Thoracic aorta (tissue), 2 donors: ENCODE data around the gene NOBOX. TPM values are rescaled to one million over a fixed set of nuclear protein-coding genes. Genes with fewer than 3 reads are reported as not detected.

Experiments used
- ATAC-seq: fragments of 150-250 bp; one replicate; pipeline ENCODE4 v1.8.0; 2017; ENCODE audit warnings: low read depth; ENCODE audit not compliant: insufficient number of reproducible peaks, low FRiP score
- DNase-seq: peaks from one replicate; pipeline ENCODE4 v3.0.0-alpha.2; 2020; ENCODE audit warnings: low spot score
- H3K27ac ChIP-seq, 2 donors: fragments of 200-600 bp; sonication (generic); 1 replicate in 1 of 2; 2 replicates in 1 of 2; pipeline ENCODE4 v1.5.1; 2016; ENCODE audit warnings: mild to moderate bottlenecking in 2 of 2, moderate library complexity in 2 of 2
- H3K27me3 ChIP-seq: fragments of 200-600 bp; sonication (generic); replicated peaks from 2 replicates; pipeline ENCODE4 v1.6.0; 2016; ENCODE audit warnings: mild to moderate bottlenecking; ENCODE audit not compliant: insufficient read depth
- H3K36me3 ChIP-seq: fragments of 200-600 bp; sonication (generic); one replicate; pipeline ENCODE4 v1.5.1; 2016
- H3K4me1 ChIP-seq, 2 donors: fragments of 200-600 bp; sonication (generic); 1 replicate in 1 of 2; 2 replicates in 1 of 2; pipeline versions ENCODE4 v1.5.1 to v1.6.0; 2016; ENCODE audit warnings: low read depth in 2 of 2, mild to moderate bottlenecking in 1 of 2; ENCODE audit not compliant: control insufficient read depth in 1 of 2
- H3K4me3 ChIP-seq: fragments of 200-600 bp; sonication (generic); 2 replicates; pipeline ENCODE4 v1.5.1; 2016; ENCODE audit warnings: mild to moderate bottlenecking
- H3K9me3 ChIP-seq: fragments of 200-600 bp; sonication (generic); 2 replicates; pipeline ENCODE4 v1.5.1; 2016
- total RNA-seq, 2 donors: library from RNA; depleted of rRNA; stranded (reverse); fragments of >200 nt; gene quantifications; one replicate each; pipeline versions ENCODE4 v1.1.0 to v1.2.3, GENCODE V29; 2016
- TF ChIP-seq, protein P1 (sequence below): fragments of 200-600 bp; sonication (generic); IDR thresholded peaks from one replicate; pipeline ENCODE4 v1.5.1; 2019; ENCODE audit warnings: antibody characterized with exemption

The NOBOX gene
- not detected for total RNA-seq

DNA sequence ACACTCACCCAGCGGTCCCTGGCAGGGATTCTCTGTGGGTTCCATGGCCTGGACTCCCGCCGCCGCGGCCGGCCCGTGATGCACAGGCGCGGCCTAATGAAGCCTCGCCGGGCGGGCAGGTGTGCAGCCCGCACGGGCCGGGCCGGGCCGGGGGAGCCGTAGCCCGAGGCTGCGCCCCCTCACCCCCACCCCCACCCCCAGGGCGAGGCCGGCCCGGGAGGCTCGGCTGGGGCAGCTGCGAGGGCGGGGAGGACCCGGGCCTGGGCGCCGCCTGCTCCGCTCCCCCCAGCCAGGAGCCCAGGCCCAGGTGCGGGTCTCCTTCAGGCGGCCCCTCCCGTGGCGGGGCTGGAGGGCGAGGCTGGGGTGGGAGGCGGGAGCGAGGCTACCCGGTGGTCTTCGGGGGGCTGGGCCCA is at the start of gene NOBOX:
Gene NOBOX (minus strand): TSS at position 45 of the 413 bp plus-strand sequence.
- no peak for DNase-seq
- H3K27ac ChIP-seq = no peak within 1 kb of the TSS
- TF ChIP-seq, protein P1, sequence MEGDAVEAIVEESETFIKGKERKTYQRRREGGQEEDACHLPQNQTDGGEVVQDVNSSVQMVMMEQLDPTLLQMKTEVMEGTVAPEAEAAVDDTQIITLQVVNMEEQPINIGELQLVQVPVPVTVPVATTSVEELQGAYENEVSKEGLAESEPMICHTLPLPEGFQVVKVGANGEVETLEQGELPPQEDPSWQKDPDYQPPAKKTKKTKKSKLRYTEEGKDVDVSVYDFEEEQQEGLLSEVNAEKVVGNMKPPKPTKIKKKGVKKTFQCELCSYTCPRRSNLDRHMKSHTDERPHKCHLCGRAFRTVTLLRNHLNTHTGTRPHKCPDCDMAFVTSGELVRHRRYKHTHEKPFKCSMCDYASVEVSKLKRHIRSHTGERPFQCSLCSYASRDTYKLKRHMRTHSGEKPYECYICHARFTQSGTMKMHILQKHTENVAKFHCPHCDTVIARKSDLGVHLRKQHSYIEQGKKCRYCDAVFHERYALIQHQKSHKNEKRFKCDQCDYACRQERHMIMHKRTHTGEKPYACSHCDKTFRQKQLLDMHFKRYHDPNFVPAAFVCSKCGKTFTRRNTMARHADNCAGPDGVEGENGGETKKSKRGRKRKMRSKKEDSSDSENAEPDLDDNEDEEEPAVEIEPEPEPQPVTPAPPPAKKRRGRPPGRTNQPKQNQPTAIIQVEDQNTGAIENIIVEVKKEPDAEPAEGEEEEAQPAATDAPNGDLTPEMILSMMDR = no peak
- H3K27me3 ChIP-seq = no peaks in the 10 kb centered on the region
- H3K9me3 ChIP-seq = no peaks in the 10 kb centered on the region
- no peak for ATAC-seq
- no peaks in the 10 kb centered on the region for H3K36me3 ChIP-seq
- no peaks in the 10 kb centered on the region for H3K4me1 ChIP-seq
- no peak within 1 kb of the TSS for H3K4me3 ChIP-seq

DNA sequence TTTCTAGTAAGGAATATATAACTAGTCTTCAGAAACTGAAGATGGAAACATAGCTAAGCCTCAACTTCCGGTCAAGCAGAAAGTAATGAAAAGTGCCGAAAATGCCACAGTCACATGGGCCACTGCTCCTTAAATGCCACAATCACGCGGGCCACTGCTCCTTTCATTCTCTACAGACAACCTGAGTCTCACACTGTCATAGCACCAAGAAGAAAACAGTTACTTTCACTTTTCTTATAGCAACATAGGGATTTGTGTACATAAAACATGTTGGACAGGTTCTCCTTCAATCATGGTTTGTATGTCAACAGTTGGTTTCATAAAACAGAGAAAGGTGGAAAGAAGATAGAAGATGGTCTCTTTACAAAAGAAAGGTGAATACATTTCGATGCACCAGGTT is 48.6 kb upstream of the NOBOX start:
- DNase-seq = no peak
- H3K27me3 ChIP-seq = no peaks in the 10 kb centered on the region
- no peak overlapping the region for H3K27ac ChIP-seq
- no peak overlapping the region for H3K4me3 ChIP-seq
- H3K4me1 ChIP-seq = no peaks in the 10 kb centered on the region
- H3K36me3 ChIP-seq = no peaks in the 10 kb centered on the region
- no peaks in the 10 kb centered on the region for H3K9me3 ChIP-seq
- ATAC-seq = no peak
- TF ChIP-seq, protein P1 = no peak

DNA sequence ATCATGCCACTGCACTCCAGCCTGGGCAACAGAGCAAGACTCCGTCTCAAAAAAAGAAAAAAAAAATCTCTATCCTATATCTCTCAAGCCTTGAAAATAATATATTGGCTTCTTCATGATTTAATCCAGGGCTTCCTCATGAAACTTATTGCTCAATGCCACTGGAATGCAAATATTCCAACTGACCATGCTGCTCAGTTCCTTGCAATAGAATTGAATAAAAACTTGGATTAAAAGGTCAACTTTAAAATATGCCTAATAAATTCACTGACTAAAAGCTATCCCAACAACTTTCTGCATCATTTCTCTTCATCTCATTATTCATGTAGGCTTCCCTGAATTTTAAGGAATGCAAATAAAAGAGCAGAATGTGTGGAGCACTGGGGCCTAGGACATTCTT is 42.1 kb upstream of the NOBOX start:
- H3K4me3 ChIP-seq = no peak overlapping the region
- no peaks in the 10 kb centered on the region for H3K9me3 ChIP-seq
- TF ChIP-seq, protein P1 = no peak
- no peak for DNase-seq
- H3K27ac ChIP-seq = no peak overlapping the region
- H3K27me3 ChIP-seq = no peaks in the 10 kb centered on the region
- no peak for ATAC-seq
- H3K36me3 ChIP-seq = no peaks in the 10 kb centered on the region
- H3K4me1 ChIP-seq = no peaks in the 10 kb centered on the region

DNA sequence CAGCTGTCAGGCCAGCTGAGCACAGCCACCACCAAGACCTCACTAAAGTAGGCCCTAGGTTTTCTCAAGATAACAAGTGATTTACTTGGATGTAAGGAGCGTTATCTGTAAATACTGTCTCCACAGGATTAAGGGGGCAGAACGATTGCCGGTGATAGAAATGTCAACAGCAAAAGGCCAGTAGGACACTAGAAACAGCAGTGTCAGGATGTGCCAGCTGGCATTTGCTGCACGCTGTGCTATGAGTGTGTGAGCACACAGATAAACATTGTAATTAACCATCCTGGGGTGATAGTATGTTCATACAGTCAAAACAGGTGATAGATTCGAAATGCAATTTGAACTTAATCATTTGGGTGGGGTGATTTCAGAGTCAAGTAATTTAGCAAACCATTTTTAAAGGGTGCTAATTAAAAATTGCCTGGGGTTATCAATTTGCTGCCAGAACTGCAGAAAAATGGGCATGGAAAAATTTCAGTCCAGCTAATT is 36.3 kb upstream of the NOBOX start:
- no peaks in the 10 kb centered on the region for H3K9me3 ChIP-seq
- ATAC-seq (no peak), DNase-seq (no peak)
- no peaks in the 10 kb centered on the region for H3K36me3 ChIP-seq
- TF ChIP-seq, protein P1 = no peak
- H3K27me3 ChIP-seq = no peaks in the 10 kb centered on the region
- H3K27ac ChIP-seq = no peak overlapping the region
- no peak overlapping the region for H3K4me3 ChIP-seq
- no peaks in the 10 kb centered on the region for H3K4me1 ChIP-seq

DNA sequence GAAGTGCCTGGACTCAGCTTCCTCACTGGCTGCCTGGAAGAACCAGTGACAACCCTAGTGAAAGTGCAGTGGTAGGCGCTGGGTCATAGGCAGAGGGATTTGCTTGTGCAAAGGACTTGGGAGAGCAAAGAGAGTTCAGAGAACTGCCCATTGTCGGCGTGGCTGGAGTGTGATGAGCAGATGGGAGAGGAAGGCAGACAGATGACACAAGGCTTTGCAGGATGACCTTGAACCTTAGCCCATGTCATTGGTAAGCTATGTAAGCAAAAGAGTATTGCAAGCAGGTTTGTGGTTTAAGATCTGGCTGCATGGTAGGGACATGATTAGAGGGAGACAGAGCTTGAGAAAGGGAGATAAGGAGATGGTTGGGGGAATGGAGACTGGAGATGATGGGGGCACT is 35.3 kb upstream of the NOBOX start:
- no peak overlapping the region for H3K27ac ChIP-seq
- H3K4me3 ChIP-seq = no peak overlapping the region
- no peak for ATAC-seq
- no peaks in the 10 kb centered on the region for H3K27me3 ChIP-seq
- no peaks in the 10 kb centered on the region for H3K4me1 ChIP-seq
- TF ChIP-seq, protein P1 = no peak
- no peak for DNase-seq
- H3K36me3 ChIP-seq = no peaks in the 10 kb centered on the region
- H3K9me3 ChIP-seq = no peaks in the 10 kb centered on the region
